HUES6 (cell line): ENCODE data around the gene SLC1A7.

ENCODE experiments used
- H3K27ac ChIP-seq: 2 replicates; pipeline ENCODE4 v1.7.0; 2013; ENCODE audit warnings: low read depth, mild to moderate bottlenecking, low read length, inconsistent platforms
- H3K27me3 ChIP-seq: 2 replicates; pipeline ENCODE4 v1.6.1; 2013; ENCODE audit warnings: low read length; ENCODE audit not compliant: control insufficient read depth, insufficient read depth
- H3K36me3 ChIP-seq: 2 replicates; pipeline ENCODE4 v1.6.1; 2013; ENCODE audit warnings: low read length; ENCODE audit not compliant: control insufficient read depth, insufficient read depth
- H3K4me1 ChIP-seq: 2 replicates; pipeline ENCODE4 v1.6.1; 2013; ENCODE audit warnings: low read length; ENCODE audit not compliant: control insufficient read depth, insufficient read depth
- H3K4me3 ChIP-seq: 2 replicates; pipeline ENCODE4 v1.5.1; 2013; ENCODE audit warnings: low read depth, low read length
- H3K9ac ChIP-seq: one replicate; pipeline ENCODE4 v1.6.1; 2013; ENCODE audit warnings: mild to moderate bottlenecking, low read length
- H3K9me3 ChIP-seq: 2 replicates; pipeline ENCODE4 v1.6.1; 2013; ENCODE audit warnings: low read depth, low read length; ENCODE audit not compliant: control insufficient read depth, insufficient read depth

SLC1A7 gene

GRCh38 chr1:53073868-53074311, 68.5 kb downstream of the SLC1A7 start:
- Histone ChIP-seq H3K9ac (no peak overlapping the region), H3K4me1 (no peaks in the 10 kb centered on the region), H3K4me3 (no peak overlapping the region), H3K36me3 (no peaks in the 10 kb centered on the region), H3K9me3 (no peaks in the 10 kb centered on the region), H3K27ac (no peak overlapping the region), H3K27me3 (no peaks in the 10 kb centered on the region; the same call in 1 of the 2 replicates)

GRCh38 chr1:53073287-53073686, 69.2 kb downstream of the SLC1A7 start:
- H3K27ac ChIP-seq = no peak overlapping the region
- no peaks in the 10 kb centered on the region for H3K36me3 ChIP-seq
- no peaks in the 10 kb centered on the region; the same call in 1 of the 2 replicates for H3K27me3 ChIP-seq
- H3K9ac ChIP-seq = no peak overlapping the region
- H3K9me3 ChIP-seq = no peaks in the 10 kb centered on the region
- no peaks in the 10 kb centered on the region for H3K4me1 ChIP-seq
- no peak overlapping the region for H3K4me3 ChIP-seq

- Histone ChIP-seq H3K4me3 (no peak overlapping the region), H3K4me1 (no peaks in the 10 kb centered on the region), H3K9me3 (no peaks in the 10 kb centered on the region), H3K9ac (no peak overlapping the region), H3K36me3 (no peaks in the 10 kb centered on the region), H3K27me3 (no peaks in the 10 kb centered on the region; the same call in 1 of the 2 replicates), H3K27ac (no peak overlapping the region)
Measured at GRCh38 chr1:53071915-53072314, 70.5 kb downstream of the SLC1A7 start.

GRCh38 chr1:53071167-53071865, 71.1 kb downstream of the SLC1A7 start:
- Histone ChIP-seq H3K9ac (no peak overlapping the region), H3K4me1 (no peaks in the 10 kb centered on the region), H3K27ac (no peak overlapping the region), H3K27me3 (no peaks in the 10 kb centered on the region; the same call in 1 of the 2 replicates), H3K9me3 (no peaks in the 10 kb centered on the region), H3K36me3 (no peaks in the 10 kb centered on the region), H3K4me3 (no peak overlapping the region)

GRCh38 chr1:53070621-53071020, 71.8 kb downstream of the SLC1A7 start:
- Histone ChIP-seq H3K4me1 (no peaks in the 10 kb centered on the region), H3K36me3 (no peaks in the 10 kb centered on the region), H3K27me3 (peaks cover 1% of the 10 kb centered on the region), H3K4me3 (no peak overlapping the region), H3K9me3 (no peaks in the 10 kb centered on the region), H3K9ac (no peak overlapping the region), H3K27ac (no peak overlapping the region)

GRCh38 chr1:53069663-53070327, 72.6 kb downstream of the SLC1A7 start:
- Histone ChIP-seq H3K36me3 (no peaks in the 10 kb centered on the region), H3K27me3 (peaks cover 10% of the 10 kb centered on the region), H3K4me3 (no peak overlapping the region), H3K9me3 (no peaks in the 10 kb centered on the region), H3K9ac (no peak overlapping the region), H3K4me1 (no peaks in the 10 kb centered on the region), H3K27ac (no peak overlapping the region)

GRCh38 chr1:53069265-53069662, 73.2 kb downstream of the SLC1A7 start:
- Histone ChIP-seq H3K27me3 (peaks cover 15% of the 10 kb centered on the region), H3K4me3 (no peak overlapping the region), H3K9me3 (no peaks in the 10 kb centered on the region), H3K4me1 (no peaks in the 10 kb centered on the region), H3K27ac (no peak overlapping the region), H3K36me3 (no peaks in the 10 kb centered on the region), H3K9ac (no peak overlapping the region)

- H3K4me3 ChIP-seq = no peak overlapping the region
- H3K9me3 ChIP-seq = no peaks in the 10 kb centered on the region
- H3K27ac ChIP-seq = no peak overlapping the region
- peaks cover 22% of the 10 kb centered on the region for H3K27me3 ChIP-seq
- H3K9ac ChIP-seq = no peak overlapping the region
- no peaks in the 10 kb centered on the region for H3K36me3 ChIP-seq
- H3K4me1 ChIP-seq = peaks cover 3% of the 10 kb centered on the region; the same call in 1 of the 2 replicates
Measured at GRCh38 chr1:53068314-53069099, 73.9 kb downstream of the SLC1A7 start.

GRCh38 chr1:53067886-53068285, 74.6 kb downstream of the SLC1A7 start:
- Histone ChIP-seq H3K27ac (no peak overlapping the region), H3K4me3 (no peak overlapping the region), H3K9me3 (no peaks in the 10 kb centered on the region), H3K9ac (no peak overlapping the region), H3K27me3 (peaks cover 29% of the 10 kb centered on the region), H3K4me1 (peaks cover 9% of the 10 kb centered on the region), H3K36me3 (no peaks in the 10 kb centered on the region)

- no peak overlapping the region for H3K27ac ChIP-seq
- no peak overlapping the region for H3K4me3 ChIP-seq
- H3K9ac ChIP-seq = no peak overlapping the region
- no peaks in the 10 kb centered on the region for H3K36me3 ChIP-seq
- peaks cover 36% of the 10 kb centered on the region for H3K27me3 ChIP-seq
- H3K9me3 ChIP-seq = no peaks in the 10 kb centered on the region
- peaks cover 13% of the 10 kb centered on the region for H3K4me1 ChIP-seq
Measured at GRCh38 chr1:53066891-53067738, 75.3 kb downstream of the SLC1A7 start.
